ENCODE results near the gene GID4.

GID4 gene

GRCh38 chr17:18045691-18046350 is 6.6 kb downstream of the GID4 start:
- peak; percentile 7 for DNase-seq

- no peak for DNase-seq
These were observed 16.4 kb downstream of the GID4 start for GRCh38 chr17:18055597-18055996.

- DNase-seq, result no peak
These were observed 17.0 kb downstream of the GID4 start for GRCh38 chr17:18056214-18056613.

- no peak for DNase-seq
These were observed 20.1 kb downstream of the GID4 start for GRCh38 chr17:18059283-18059682.

- DNase-seq, result no peak
These were observed 24.8 kb downstream of the GID4 start for GRCh38 chr17:18064053-18064452.

GRCh38 chr17:18065546-18065945 is 26.3 kb downstream of the GID4 start:
- no peak for DNase-seq

GRCh38 chr17:18066866-18067265 is 27.7 kb downstream of the GID4 start:
- DNase-seq, result no peak

- peak; percentile 2 for DNase-seq
These were observed 29.9 kb downstream of the GID4 start for GRCh38 chr17:18069101-18069500.

- peak; percentile 7 for DNase-seq
These were observed 31.7 kb downstream of the GID4 start for GRCh38 chr17:18070861-18071340.

- peak; percentile 4 for DNase-seq
These were observed 32.5 kb downstream of the GID4 start for GRCh38 chr17:18071751-18072150.

- no peak for DNase-seq
These were observed 35.5 kb downstream of the GID4 start for GRCh38 chr17:18074566-18075272.

GRCh38 chr17:18076936-18077335 is 37.7 kb downstream of the GID4 start:
- no peak for DNase-seq

- peak; percentile 2 for DNase-seq
These were observed 40.3 kb downstream of the GID4 start for GRCh38 chr17:18079543-18079942.

- DNase-seq, result no peak
These were observed 45.0 kb downstream of the GID4 start for GRCh38 chr17:18084256-18084655.

GRCh38 chr17:18087610-18088491 is 48.6 kb downstream of the GID4 start, which contains the start of gene DRG2:
Gene DRG2, plus strand, starts transcription at chr17:18087948. Its CDS starts 76 bp downstream, at chr17:18088024.
- DNase-seq, result peak; percentile 89

GRCh38 chr17:18089613-18090012 is 50.4 kb downstream of the GID4 start:
- no peak for DNase-seq

GRCh38 chr17:18093616-18094408 is 54.6 kb downstream of the GID4 start:
- DNase-seq, result peak; percentile 51

GRCh38 chr17:18094409-18094807 is 55.2 kb downstream of the GID4 start:
- no peak for DNase-seq

GRCh38 chr17:18099516-18099915 is 60.3 kb downstream of the GID4 start:
- DNase-seq, result no peak

GRCh38 chr17:18100616-18101015 is 61.4 kb downstream of the GID4 start:
- no peak for DNase-seq

- no peak for DNase-seq
These were observed 62.6 kb downstream of the GID4 start for GRCh38 chr17:18101828-18102227.

- DNase-seq, result no peak
These were observed 63.4 kb downstream of the GID4 start for GRCh38 chr17:18102640-18103039.

GRCh38 chr17:18105027-18105426 is 65.8 kb downstream of the GID4 start:
- no peak for DNase-seq

All from OCI-M1 (cell line).